Measurements from ENCODE around the gene C1RL.

- TF ChIP-seq CTCF (IDR thresholded peaks at IDR 0.05) (no peak), NFE2L2 (conservative IDR thresholded peaks at IDR 0.05; ENCODE audit: low read length) (no peak)
These were observed 14.9 kb upstream of the C1RL start for GRCh38 chr12:7123806-7124522.
